Caco-2 (cell line): ENCODE results near the gene PPP1R36. TPM values are rescaled to one million over a fixed set of nuclear protein-coding genes. Genes with fewer than 3 reads are reported as not detected.
A peak's percentile ranks its signal among the peaks of the same experiment; 100 is the strongest.

Experiments
- BruUV-seq: library from RNA; stranded (reverse); fragments of 400-500 nt; replicated peaks from 2 replicates; lab custom pipeline; 2021; lab: Mats Ljungman, UMichigan
- CTCF ChIA-PET: fragments of 300-600 bp; sonication (Branson Sonifier 250); formaldehyde crosslinking; loops from one replicate; lab custom pipeline; 2022; ENCODE audit warnings: antibody characterized with exemption; lab: Charles Lee
- POLR2A ChIA-PET: fragments of 300-600 bp; sonication (Branson Sonifier 250); formaldehyde crosslinking; loops from one replicate; lab custom pipeline; 2022; ENCODE audit warnings: antibody characterized with exemption; lab: Charles Lee
- DNase-seq, 2 experiments: peaks; one replicate each; pipeline versions ENCODE4 v3.0.0 to v3.0.0-alpha.2; 2020 to 2022
- H3K27me3 ChIP-seq: replicated peaks from 2 replicates; pipeline ENCODE4 v1.6.0; 2011; ENCODE audit warnings: low read length; ENCODE audit not compliant: control insufficient read depth, insufficient read depth
- H3K36me3 ChIP-seq: 2 replicates; pipeline ENCODE4 v1.5.1; 2011; ENCODE audit warnings: low read length; ENCODE audit not compliant: control insufficient read depth, insufficient read depth
- H3K4me1 ChIP-seq: fragments of 250-450 bp; sonication (Bioruptor Pico); 2 replicates; pipeline ENCODE4 v1.5.1; 2020; ENCODE audit warnings: mild to moderate bottlenecking
- H3K4me3 ChIP-seq: 2 replicates; pipeline ENCODE4 v1.5.1; 2011; ENCODE audit warnings: low read depth, mild to moderate bottlenecking, control low read depth, low read length
- H3K9me3 ChIP-seq: fragments of 250-450 bp; sonication (Bioruptor Pico); 2 replicates; pipeline ENCODE4 v1.5.1; 2020; ENCODE audit warnings: mild to moderate bottlenecking, moderate library complexity
- H3K27ac Mint-ChIP-seq: one replicate; pipeline ENCODE4 v1.8.0; 2022; ENCODE audit warnings: mixed read lengths; ENCODE audit not compliant: unreplicated experiment
- H3K27me3 Mint-ChIP-seq: one replicate; pipeline ENCODE4 v1.8.0; 2022; ENCODE audit warnings: mixed read lengths; ENCODE audit not compliant: insufficient read depth, unreplicated experiment
- H3K36me3 Mint-ChIP-seq: one replicate; pipeline ENCODE4 v1.8.0; 2022; ENCODE audit warnings: mild to moderate bottlenecking, mixed read lengths; ENCODE audit not compliant: insufficient read depth, unreplicated experiment
- H3K4me1 Mint-ChIP-seq: one replicate; pipeline ENCODE4 v1.8.0; 2022; ENCODE audit warnings: low read depth, mixed read lengths; ENCODE audit not compliant: unreplicated experiment
- H3K4me3 Mint-ChIP-seq: one replicate; pipeline ENCODE4 v1.8.0; 2022; ENCODE audit warnings: mild to moderate bottlenecking, moderate library complexity, mixed read lengths; ENCODE audit not compliant: unreplicated experiment
- H3K9me3 Mint-ChIP-seq: one replicate; pipeline ENCODE4 v1.8.0; 2022; ENCODE audit warnings: mixed read lengths; ENCODE audit not compliant: unreplicated experiment
- intact Hi-C: fragments of 100-400 bp; cut with micrococcal nuclease; formaldehyde crosslinking; loops from one replicate; pipeline ENCODE4 v1.10.0; 2022; ENCODE audit not compliant: unreplicated experiment
- total RNA-seq: library from RNA; stranded (reverse); gene quantifications from 2 replicates; pipeline ENCODE4 v1.2.3, GENCODE V29; 2022
- TF ChIP-seq, protein P1 (sequence below), 2 experiments: fragments of 200-600 bp in 1 of 2; IDR thresholded peaks; 1 replicate in 1 of 2; 2 replicates in 1 of 2; pipeline versions ENCODE4 v1.5.1 to v1.8.0; 2011 to 2022; ENCODE audit warnings: antibody characterized with exemption in 1 of 2, control low read depth in 1 of 2, inconsistent platforms in 1 of 2, low read depth in 1 of 2, low read length in 1 of 2, mild to moderate bottlenecking in 1 of 2, moderate library complexity in 1 of 2; ENCODE audit not compliant: insufficient read depth in 1 of 2, severe bottlenecking in 1 of 2, unreplicated experiment in 1 of 2

PPP1R36 gene
- total RNA-seq, 1 experiment from 2014 or later, result 2.9 TPM

DNA sequence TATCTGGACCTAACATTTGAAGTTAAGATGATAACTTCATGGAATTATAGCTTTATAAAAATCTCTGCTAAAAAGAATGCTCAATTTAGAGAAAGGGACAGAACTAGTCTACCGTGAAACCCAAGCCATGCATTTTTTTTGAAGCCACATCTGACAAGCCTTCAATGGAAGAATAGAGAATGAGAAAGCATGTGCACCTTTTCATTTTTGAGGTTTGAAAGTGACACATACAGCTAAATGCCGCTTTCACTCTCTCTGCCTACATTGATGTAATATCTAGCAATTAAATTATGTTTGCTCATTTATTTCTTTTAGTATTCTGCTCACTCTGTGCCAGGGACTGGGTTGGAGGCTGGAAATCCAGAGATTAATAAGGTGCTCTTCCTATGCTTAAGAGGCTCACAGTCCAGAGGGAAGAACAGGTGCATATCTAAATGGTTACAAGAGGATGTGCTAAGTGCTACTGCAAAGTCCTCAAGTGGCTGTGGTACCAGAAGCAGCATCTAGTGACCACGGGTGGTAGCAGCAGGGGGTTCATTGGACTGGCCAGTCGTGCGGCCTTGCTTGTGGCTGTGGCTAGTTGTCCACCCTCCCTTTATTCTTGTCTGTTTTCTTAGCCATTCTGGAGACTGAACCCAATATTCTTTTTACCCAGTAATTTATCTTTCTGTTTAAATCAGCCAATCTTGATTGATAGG lies 60.4 kb downstream of the PPP1R36 start:
- DNase-seq, result no peak
- H3K4me1 Mint-ChIP-seq, result peaks cover 8% of the 10 kb centered on the region
- intact Hi-C loops, result no loop called here
- ChIA-PET POLR2A (no interaction called here), CTCF (no interaction called here)
- Histone ChIP-seq H3K9me3 (no peaks in the 10 kb centered on the region), H3K36me3 (no peaks in the 10 kb centered on the region), H3K4me3 (no peak overlapping the region), H3K4me1 (peaks cover 18% of the 10 kb centered on the region), H3K27me3 (no peaks in the 10 kb centered on the region)
- no peaks in the 10 kb centered on the region for H3K9me3 Mint-ChIP-seq
- TF ChIP-seq, protein P1, sequence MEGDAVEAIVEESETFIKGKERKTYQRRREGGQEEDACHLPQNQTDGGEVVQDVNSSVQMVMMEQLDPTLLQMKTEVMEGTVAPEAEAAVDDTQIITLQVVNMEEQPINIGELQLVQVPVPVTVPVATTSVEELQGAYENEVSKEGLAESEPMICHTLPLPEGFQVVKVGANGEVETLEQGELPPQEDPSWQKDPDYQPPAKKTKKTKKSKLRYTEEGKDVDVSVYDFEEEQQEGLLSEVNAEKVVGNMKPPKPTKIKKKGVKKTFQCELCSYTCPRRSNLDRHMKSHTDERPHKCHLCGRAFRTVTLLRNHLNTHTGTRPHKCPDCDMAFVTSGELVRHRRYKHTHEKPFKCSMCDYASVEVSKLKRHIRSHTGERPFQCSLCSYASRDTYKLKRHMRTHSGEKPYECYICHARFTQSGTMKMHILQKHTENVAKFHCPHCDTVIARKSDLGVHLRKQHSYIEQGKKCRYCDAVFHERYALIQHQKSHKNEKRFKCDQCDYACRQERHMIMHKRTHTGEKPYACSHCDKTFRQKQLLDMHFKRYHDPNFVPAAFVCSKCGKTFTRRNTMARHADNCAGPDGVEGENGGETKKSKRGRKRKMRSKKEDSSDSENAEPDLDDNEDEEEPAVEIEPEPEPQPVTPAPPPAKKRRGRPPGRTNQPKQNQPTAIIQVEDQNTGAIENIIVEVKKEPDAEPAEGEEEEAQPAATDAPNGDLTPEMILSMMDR (IDR thresholded peaks at IDR 0.05; ENCODE audit: insufficient read depth in 1 of 2, low read depth in 1 of 2, low read length in 1 of 2, severe bottlenecking in 1 of 2, unreplicated experiment in 1 of 2), result no peak
- no peaks in the 10 kb centered on the region for H3K27me3 Mint-ChIP-seq
- no peaks in the 10 kb centered on the region for H3K36me3 Mint-ChIP-seq
- H3K27ac Mint-ChIP-seq, result no peak overlapping the region
- BruUV-seq, result no TSS peak
- no peak overlapping the region for H3K4me3 Mint-ChIP-seq

DNA sequence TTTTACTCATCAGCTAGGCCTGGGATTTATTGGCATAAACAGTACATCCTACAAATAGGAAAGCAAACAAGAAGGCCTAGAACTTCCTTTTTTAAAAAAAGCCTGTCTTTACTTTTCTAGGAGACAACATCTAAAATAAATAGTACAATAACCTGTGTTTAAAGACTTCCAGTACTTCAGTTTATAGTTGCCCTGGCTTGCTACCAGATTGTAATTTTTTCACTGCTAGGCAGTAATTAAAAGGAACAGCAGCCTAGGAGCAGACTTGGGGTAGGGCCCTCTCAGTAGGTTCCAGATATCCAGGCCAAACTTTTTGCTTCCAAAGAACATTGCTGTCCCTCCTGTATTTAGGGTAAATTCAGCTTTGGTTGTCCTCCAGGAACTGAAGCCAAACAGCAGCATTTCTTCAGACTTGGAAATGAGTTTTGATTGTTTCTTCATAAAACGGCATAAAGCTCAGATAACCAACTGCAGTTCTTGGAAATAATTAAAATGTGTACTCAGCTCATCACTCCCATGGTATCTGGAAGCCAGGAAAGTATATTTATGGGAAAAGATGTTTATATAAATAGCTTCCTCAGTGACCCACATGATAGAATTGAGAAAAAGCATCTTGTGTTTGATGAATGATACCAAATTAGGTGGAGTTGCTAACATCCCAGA lies 61.7 kb downstream of the PPP1R36 start:
- intact Hi-C loops, result no loop called here
- Mint-ChIP-seq H3K4me1 (peaks cover 2% of the 10 kb centered on the region), H3K4me3 (no peak overlapping the region), H3K36me3 (no peaks in the 10 kb centered on the region), H3K9me3 (no peaks in the 10 kb centered on the region), H3K27ac (peak overlapping the region; percentile 52), H3K27me3 (no peaks in the 10 kb centered on the region)
- BruUV-seq, result no TSS peak
- ChIA-PET POLR2A (no interaction called here), CTCF (interaction anchor here (0.8 kb wide), 1 partner anchor 14 kb away, joined by 3 read pairs; no protein-coding TSS in a partner anchor)
- DNase-seq, result no peak
- Histone ChIP-seq H3K27me3 (no peaks in the 10 kb centered on the region), H3K4me1 (peaks cover 18% of the 10 kb centered on the region), H3K36me3 (no peaks in the 10 kb centered on the region), H3K9me3 (no peaks in the 10 kb centered on the region), H3K4me3 (no peak overlapping the region)
- TF ChIP-seq, protein P1 (IDR thresholded peaks at IDR 0.05; ENCODE audit: insufficient read depth in 1 of 2, low read depth in 1 of 2, low read length in 1 of 2, severe bottlenecking in 1 of 2, unreplicated experiment in 1 of 2), result no peak

DNA sequence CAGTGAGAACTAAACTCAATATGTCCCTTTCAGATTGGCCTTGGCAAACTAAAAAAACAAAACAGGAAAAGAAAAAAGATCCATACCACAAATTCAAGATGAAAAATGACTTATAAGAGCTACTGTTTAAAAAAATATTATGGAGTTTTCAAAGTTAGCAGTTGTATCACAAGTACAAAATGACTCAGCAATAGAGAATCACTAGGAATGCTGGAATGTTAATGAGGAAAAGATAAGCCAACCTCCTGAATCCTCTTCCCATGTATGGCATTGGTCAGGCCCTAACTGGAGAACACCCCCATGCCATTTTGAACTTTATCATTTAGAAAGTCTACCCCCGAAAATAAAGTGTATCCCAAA lies 62.2 kb downstream of the PPP1R36 start:
- intact Hi-C loops, result no loop called here
- POLR2A ChIA-PET, result no interaction called here
- CTCF ChIA-PET, result interaction anchor here (0.8 kb wide), 1 partner anchor 13 kb away, joined by 3 read pairs; no protein-coding TSS in a partner anchor
- Histone ChIP-seq H3K9me3 (no peaks in the 10 kb centered on the region), H3K27me3 (no peaks in the 10 kb centered on the region), H3K4me1 (peaks cover 18% of the 10 kb centered on the region), H3K4me3 (no peak overlapping the region), H3K36me3 (no peaks in the 10 kb centered on the region)
- BruUV-seq, result no TSS peak
- no peaks in the 10 kb centered on the region for H3K9me3 Mint-ChIP-seq
- no peak overlapping the region for H3K4me3 Mint-ChIP-seq
- TF ChIP-seq, protein P1 (IDR thresholded peaks at IDR 0.05; ENCODE audit: insufficient read depth in 1 of 2, low read depth in 1 of 2, low read length in 1 of 2, severe bottlenecking in 1 of 2, unreplicated experiment in 1 of 2), result no peak
- peaks cover 5% of the 10 kb centered on the region for H3K4me1 Mint-ChIP-seq
- no peaks in the 10 kb centered on the region for H3K36me3 Mint-ChIP-seq
- H3K27ac Mint-ChIP-seq, result peak overlapping the region; percentile 52
- DNase-seq, result no peak
- H3K27me3 Mint-ChIP-seq, result no peaks in the 10 kb centered on the region
